GM21619 (cell line): ENCODE results near the gene RARRES2.
A peak's percentile ranks its signal among the peaks of the same experiment; 100 is the strongest.

Experiments
- ATAC-seq: cut with Tn5 transposase; IDR thresholded peaks from one replicate; pipeline ENCODE4 v1.9.1; 2021; ENCODE audit not compliant: unreplicated experiment

RARRES2 gene

DNA sequence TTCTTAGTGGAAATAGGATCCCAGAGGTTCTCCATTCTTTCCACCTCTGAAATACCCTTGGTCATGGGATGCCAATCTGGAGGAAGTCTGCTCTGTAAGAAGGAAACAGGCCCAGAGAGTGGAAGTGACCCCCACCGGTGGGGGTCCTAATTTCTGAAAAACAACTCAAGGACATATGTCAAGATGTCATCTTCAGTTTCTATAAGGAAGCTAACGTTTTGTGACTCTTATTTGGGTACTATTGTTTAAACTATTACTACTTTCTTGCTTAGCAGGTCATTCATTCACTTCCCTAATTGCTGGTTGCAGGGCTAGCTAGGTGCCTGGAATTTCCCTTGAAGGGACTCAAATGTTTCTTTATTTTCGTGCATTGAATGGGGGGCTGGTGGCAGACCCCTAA, 35.8 kb upstream of the RARRES2 start:
- ATAC-seq, result no peak

DNA sequence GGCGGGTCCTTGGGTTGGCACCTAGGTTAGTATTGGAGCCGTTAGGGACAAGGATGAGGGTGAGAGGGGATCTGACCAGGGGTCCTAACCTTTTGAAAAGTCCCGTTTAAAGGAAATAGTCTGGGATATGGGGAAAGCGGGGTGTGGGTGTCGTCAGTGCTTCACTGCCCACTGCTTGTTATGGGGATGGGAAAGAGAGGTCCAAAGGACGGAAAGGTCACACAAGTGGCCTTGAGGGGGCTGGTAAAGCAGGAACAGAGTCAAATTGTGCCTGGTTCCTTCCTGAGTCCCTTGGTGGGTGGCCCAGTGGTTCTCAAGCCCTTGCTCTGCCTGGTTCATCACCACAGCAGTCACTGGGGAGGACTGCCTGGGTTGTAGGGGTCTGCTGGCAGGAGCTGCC, 35.1 kb upstream of the RARRES2 start:
- no peak for ATAC-seq

DNA sequence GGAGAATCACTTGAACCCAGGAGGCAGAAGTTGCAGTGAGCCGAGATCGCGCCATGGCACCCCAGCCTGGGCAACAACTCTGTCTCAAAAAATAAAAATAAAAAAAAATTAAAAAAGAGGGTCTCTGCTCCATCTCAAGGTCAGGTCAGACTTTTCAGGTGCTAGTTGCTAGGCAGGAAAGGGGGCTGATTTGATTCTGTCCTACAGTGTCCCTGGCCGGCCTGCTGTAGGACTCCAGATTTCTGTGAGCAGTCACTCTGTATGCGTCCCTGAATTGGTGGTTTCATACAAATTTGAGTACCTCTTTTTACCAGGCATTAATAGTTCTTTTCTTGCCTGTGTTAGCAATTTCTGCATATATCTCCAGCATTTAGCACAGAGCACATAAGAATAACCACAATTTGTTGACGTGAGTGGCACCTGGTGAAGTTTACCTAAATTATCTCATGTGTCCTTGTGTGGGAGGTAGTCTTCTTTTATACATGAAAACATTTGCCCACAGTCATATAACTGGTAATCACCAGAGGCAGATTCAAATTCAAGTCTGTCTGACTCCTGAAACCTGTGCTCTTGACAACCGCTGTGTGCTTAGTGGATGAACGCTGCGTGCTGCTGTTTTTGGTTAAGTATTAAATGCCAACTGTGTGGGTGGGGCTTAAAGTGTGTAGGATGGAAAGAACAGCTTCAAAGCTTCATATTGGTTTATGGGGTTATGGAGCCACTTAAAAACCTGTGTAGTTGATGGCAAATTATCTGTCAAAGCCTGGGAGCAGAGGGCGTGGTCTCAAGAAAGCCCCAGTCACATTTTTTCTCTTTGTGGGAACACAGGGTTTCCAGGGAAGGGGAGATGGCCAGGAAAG, 34.5 kb upstream of the RARRES2 start:
- no peak for ATAC-seq

DNA sequence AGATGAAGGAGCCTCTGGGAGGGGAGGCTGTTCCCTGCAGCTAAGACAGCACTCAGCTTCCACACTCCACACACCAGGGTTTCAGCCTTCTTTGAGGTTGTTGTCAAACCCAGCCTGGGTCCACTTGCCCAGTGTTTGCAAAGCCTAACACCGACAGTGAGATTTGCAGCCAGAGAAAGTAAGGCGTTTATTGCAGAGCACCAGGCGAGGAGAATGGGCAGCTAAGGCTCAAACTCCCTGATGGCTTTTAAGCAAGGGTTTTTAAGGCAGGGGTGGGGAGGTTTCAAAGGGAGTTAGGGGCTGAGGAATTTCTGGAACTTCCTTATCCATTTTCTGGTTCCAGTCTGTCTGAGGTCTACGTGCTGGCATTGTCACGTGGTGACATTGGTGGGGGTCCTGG, 33.0 kb upstream of the RARRES2 start:
- no peak for ATAC-seq

- no peak for ATAC-seq
Measured at GRCh38 chr7:150374026-150374425, 32.6 kb upstream of the RARRES2 start.

DNA sequence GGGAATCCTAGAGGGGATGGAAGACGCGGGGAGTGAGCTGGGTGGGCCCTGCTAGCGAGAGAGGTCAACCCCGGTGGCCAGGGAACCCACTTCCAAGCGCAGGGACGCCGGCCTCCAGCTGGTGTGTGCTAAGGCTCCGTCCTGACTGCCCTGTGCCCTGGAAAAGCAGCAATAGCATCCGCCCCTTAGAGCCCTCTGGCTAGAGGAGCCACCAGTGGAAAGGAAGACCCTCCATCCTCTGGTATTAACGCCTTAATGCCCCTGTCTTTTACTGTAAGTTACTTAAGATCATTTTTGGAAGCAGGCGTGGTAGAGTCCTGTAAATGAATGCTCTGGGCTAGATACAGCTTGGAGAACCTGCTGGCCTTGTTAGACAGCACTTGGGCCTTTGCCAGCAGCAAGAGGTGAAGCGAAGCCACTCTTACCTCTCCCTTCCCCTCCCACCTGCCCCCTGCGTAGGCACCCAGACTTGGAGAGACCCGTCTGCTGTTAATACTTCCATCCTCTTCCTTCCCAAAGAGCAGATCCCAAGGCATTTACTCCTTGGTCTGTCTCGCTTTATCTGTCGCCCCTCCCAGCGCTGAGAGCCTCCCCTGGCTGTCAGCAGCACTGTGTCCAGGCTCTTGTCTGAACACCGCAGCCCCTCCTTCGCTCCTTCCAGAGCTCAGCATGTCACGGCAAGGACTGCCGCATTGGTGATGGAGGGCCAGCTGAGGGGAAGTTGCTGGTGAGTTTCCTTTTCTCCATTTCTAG, 31.8 kb upstream of the RARRES2 start:
- ATAC-seq, result no peak

GRCh38 chr7:150372271-150373048, 31.0 kb upstream of the RARRES2 start:
- no peak for ATAC-seq

DNA sequence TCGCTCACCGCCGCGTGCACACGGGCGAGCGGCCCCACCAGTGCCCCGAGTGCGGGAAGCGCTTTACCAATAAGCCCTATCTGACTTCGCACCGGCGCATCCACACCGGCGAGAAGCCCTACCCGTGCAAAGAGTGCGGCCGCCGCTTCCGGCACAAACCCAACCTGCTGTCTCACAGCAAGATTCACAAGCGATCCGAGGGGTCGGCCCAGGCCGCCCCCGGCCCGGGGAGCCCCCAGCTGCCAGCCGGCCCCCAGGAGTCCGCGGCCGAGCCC, 30.5 kb upstream of the RARRES2 start:
- ATAC-seq, result no peak

GRCh38 chr7:150371131-150371995, 29.9 kb upstream of the RARRES2 start:
- ATAC-seq, result no peak

DNA sequence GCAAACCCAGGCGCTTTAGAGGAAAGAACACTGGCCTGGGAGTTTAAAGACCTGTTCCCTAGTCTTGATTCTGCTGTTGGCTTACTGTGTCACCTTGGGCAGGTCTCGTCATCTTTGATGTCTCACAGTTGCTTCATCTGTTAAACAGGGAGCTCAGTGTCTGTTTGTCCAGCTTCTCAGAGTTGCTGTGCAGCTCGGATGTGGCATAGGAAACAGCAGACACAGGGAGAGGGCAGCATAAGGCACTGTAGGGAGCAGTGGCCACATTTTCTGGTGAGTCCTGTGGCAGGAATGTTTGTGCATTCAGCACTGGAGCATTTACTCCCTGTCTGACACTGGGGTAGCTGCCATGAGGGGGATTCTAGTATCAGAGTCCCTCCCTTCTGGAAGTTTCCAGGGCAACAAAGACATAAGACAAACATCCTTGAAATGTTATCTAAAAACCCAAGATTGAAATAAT, 29.2 kb upstream of the RARRES2 start:
- no peak for ATAC-seq

DNA sequence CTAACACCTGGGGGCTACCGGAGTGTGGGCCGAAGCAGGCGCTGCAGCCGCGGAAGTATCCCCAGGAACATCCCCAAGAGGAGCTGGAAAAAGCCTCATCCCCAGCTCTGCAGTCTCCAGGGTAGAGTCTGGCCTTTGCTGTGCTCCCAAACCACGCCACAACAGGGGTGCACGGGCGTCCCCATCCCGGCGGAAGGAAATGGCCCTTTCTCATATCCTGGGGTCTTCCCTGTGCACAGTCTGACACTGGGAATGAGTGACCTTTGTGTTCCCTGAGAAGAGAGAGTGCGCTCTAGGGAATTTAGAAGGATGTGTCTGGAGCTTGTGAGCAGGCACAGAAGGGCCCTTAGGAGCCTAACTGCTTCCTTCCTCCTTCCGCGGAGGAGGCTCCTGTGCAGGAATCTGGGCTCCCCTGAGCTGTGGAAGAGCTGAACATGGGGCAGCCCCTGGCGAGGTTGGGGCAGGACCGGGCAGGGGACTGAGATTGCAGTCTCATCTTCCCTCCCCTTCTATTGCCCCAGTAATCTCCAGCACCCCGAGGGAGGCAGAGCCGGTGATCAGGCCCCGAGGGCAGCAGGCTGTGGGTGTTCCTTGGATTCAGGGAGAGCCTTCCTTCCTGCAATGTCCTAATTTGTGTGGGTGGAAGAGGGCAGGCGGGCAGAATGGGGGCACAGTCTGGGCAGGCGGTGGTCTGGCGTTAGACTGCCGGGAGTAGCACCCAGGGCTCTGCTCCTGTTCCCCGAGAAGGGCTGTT, 28.5 kb upstream of the RARRES2 start:
- ATAC-seq, result no peak

GRCh38 chr7:150368884-150369747, 27.7 kb upstream of the RARRES2 start:
- ATAC-seq, result peak; percentile 43

DNA sequence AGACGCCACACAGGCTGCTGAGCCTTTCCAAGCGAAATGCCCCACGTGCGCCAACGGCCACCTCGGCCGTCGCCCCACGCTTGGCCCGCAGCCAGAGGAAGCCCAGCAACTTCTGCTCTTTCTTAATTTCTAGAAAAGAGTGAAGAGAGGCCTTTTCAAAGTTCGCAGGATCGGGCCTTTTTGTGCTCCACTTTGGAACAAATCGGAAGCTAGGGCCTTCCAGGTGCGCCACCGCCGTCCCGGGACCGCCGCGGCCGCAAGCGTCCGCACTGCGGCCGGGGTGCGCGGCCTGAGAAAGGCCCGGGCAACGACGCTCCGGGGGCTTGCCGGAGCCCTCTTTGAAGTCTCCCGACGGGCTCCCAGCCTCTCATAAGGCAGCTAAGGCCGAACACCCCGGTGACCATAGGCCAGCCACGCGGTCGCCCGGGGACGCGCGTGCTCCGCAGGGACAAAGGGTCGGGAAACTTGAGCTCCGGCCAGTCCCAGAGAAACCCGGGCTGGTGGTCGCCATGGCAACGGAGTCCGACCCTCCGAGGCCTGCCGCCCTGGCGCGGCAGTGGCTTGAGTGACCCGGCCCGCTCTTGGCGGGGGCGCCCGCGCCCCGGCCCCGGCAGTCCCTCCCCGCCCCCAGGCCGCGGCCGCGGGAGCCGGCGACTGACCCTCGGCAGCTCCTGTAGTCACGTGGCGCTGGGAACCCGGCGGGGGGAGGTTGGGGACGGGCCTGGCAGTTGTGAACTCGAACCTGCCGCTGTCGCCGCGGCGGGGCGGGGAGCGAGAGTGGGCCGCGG, 26.9 kb upstream of the RARRES2 start, which contains the start of gene REPIN1:
Gene REPIN1, plus strand, starts transcription at position 727 of the 788 bp plus-strand sequence. CDS start 890 bp downstream, outside the sequence.
- ATAC-seq, result peak; percentile 45

GRCh38 chr7:150367677-150368095, 26.3 kb upstream of the RARRES2 start:
- no peak for ATAC-seq

DNA sequence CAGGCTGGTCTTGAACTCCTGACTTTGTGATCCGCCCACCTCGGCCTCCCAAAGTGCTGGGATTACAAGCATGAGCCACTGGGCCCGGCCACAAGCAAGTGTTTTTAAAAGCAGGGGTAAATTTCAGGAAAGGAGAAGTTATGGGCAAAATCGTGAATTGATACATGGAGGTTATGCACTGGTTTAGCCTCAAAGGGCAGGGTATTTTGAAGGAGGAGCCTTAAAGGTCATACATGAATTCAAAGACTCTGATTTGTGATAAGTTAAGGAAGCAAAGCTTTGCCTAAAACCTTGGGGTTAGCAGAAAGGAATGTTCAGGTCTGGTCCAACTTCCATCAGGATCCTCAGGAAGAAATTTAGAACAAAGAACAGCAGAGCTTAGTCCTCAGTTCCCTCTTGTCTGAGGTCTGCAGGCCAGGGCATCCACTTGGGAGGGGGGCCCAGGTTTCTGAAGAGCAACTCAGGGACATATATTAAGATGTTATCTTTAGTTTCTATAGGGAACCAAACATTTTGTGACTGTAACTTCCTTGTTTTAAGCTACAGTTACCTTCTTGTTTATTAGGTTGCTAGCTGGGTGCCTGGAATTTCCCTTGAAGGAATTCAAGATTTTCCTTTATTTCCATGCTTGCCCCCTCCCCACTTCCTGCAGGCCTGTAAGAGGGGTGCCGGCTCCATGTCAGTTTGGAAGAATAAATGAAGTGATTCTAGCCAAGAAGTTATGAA, 24.4 kb upstream of the RARRES2 start:
- ATAC-seq, result no peak

DNA sequence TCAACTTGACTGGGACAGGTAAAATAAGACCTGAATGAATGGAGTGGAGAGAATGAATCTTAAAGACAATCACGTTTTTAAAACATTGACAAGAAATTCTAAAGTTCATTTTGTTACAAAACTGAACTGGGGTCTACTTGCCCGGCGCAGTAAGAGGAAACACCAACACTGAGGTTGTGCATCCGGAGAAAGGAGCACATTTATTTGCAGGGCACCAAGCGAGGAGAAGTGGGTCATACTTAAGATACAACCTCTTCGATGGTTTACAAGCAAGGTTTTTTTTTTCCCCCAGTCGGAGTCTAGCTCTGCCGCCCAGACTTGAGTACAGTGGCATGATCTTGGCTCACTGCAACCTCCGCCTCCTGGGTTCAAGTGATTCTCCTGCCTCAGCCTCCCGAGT, 23.8 kb upstream of the RARRES2 start:
- no peak for ATAC-seq

DNA sequence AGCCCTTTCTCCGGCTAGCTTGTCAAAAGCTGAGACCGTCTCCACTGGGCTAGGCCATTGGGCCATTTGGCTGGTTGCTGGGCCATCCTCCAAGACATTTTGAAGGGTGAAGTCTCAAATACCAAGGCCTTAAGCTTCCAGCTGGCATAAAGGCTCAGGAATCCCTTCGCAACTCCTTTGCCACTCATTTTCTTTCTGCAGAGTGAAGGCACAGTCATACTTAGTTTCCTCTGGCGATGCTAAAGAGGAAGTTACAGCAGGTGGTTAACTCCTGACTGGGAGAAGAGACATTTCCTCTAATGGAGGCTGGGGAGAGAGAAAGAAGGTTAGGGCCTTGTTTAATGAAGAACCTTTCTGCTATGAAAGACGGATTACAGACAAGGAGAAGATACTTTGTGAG, 22.4 kb upstream of the RARRES2 start:
- no peak for ATAC-seq
